HEK293T (cell line): ENCODE results near the gene PANK4.

Experiments used
- ARNT ChIP-seq: fragments of 450-650 bp; IDR thresholded peaks from 2 replicates; pipeline ENCODE4 v1.6.1; 2017; ENCODE audit warnings: mild to moderate bottlenecking
- FOXA1 ChIP-seq: fragments of 450-650 bp; IDR thresholded peaks from 2 replicates; pipeline ENCODE4 v1.6.1; 2016; ENCODE audit warnings: mild to moderate bottlenecking
- FOXK2 ChIP-seq: fragments of 450-650 bp; IDR thresholded peaks from 2 replicates; pipeline ENCODE4 v1.6.1; 2016; ENCODE audit warnings: mild to moderate bottlenecking
- FOXM1 ChIP-seq: fragments of 450-650 bp; IDR thresholded peaks from 2 replicates; pipeline ENCODE4 v1.6.1; 2017; ENCODE audit warnings: mild to moderate bottlenecking, borderline replicate concordance
- NFRKB ChIP-seq: fragments of 450-650 bp; IDR thresholded peaks from 2 replicates; pipeline ENCODE4 v1.6.1; 2016; ENCODE audit warnings: mild to moderate bottlenecking, moderate library complexity
- SUZ12 ChIP-seq: fragments of 450-650 bp; IDR thresholded peaks from 2 replicates; pipeline ENCODE4 v1.6.1; 2016; ENCODE audit warnings: mild to moderate bottlenecking
- TF ChIP-seq, protein P1 (sequence below): fragments of 450-650 bp; IDR thresholded peaks from 2 replicates; pipeline ENCODE4 v1.6.1; 2016

DNA sequence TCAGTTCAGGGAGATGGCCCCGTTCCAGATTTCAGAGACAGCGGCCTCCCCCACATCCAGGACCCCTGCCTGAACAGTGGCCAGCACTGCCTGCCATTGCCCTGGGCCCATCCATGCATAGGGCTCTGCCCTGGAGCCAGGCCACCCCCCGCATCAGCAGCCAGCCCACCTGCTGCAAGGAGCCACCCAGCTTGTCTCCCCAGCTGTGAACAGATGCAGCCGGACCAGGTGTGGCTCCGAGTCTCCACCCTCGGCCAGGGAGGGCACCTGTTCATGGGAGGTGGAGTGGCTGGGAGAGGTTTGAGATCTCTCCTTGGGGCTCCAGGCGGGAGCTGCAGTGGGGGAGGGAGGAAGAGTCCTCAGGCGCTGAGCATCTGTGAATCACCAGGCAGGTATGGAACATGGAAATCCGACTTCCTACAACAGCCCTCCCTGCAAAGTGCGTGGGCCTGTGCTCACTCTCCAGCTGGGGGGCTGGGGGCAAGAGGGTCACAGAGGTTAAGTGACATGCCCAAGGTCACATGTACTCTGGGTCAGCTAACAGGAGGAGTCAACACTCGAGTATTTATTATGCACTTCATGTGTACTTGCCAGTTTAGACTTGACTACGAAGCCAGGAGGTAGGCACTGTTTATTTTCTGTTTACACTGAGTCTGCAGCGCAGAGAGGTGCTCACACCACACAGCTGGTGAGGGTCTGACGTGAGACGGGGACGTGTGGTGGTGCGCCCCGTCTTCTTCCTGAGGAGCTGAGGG is 8.5 kb upstream of the PANK4 start:
- TF ChIP-seq FOXA1 (no peak), NFRKB (no peak), ARNT (no peak), SUZ12 (no peak), FOXM1 (no peak), FOXK2 (no peak)
- TF ChIP-seq, protein P1, sequence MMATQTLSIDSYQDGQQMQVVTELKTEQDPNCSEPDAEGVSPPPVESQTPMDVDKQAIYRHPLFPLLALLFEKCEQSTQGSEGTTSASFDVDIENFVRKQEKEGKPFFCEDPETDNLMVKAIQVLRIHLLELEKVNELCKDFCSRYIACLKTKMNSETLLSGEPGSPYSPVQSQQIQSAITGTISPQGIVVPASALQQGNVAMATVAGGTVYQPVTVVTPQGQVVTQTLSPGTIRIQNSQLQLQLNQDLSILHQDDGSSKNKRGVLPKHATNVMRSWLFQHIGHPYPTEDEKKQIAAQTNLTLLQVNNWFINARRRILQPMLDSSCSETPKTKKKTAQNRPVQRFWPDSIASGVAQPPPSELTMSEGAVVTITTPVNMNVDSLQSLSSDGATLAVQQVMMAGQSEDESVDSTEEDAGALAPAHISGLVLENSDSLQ: no peak
